ENCODE data around the gene SLC39A7.

- TF ChIP-seq POLR2A (IDR thresholded peaks at IDR 0.05; ENCODE audit: borderline replicate concordance, extremely low read depth, insufficient read depth, insufficient read length), result no peak
- TF ChIP-seq CTCF (IDR thresholded peaks at IDR 0.05 in 2 of 3, conservative IDR thresholded peaks at IDR 0.05 in 1 of 3; ENCODE audit: borderline replicate concordance in 1 of 3, insufficient read depth in 1 of 3, low read depth in 2 of 3, low read length in 2 of 3), result no peak
- no peak for TF ChIP-seq EZH2 (IDR thresholded peaks at IDR 0.05)
- no peak for TF ChIP-seq POLR2AphosphoS5 (IDR thresholded peaks at IDR 0.05; ENCODE audit: low read depth, low read length)
- TF ChIP-seq YY1 (IDR thresholded peaks at IDR 0.05; ENCODE audit: extremely low read depth, insufficient replicate concordance, low read depth, low read length), result no peak
These were observed 47.9 kb downstream of the SLC39A7 start for GRCh38 chr6:33248643-33248931.
